RWPE1 (cell line): ENCODE data around the gene C1QTNF8.

Experiments used
- CTCF ChIA-PET: fragments of 350-600 bp; sonication (Branson Sonifier 250); formaldehyde crosslinking; extraction: SDS; loops from one replicate; lab custom pipeline; 2021; lab: Yijun Ruan, JAX
- POLR2A ChIA-PET: fragments of 400-600 bp; formaldehyde crosslinking; extraction: SDS; loops from one replicate; lab custom pipeline; 2020; ENCODE audit warnings: antibody characterized with exemption; ENCODE audit not compliant: low non-redundant PET; lab: Yijun Ruan, JAX
- DNase-seq: peaks from one replicate; pipeline ENCODE4 v3.0.0; 2012; ENCODE audit warnings: low spot score
- H3K27ac ChIP-seq: fragments of 450-650 bp; 2 replicates; pipeline ENCODE4 v1.5.1; 2017
- CTCF ChIP-seq: fragments of 450-650 bp; conservative IDR thresholded peaks from 2 replicates; pipeline ENCODE4 v1.5.1; 2017; ENCODE audit warnings: low read depth, mild to moderate bottlenecking

C1QTNF8 gene

GRCh38 chr16:1124291-1124690 lies 28.2 kb upstream of the C1QTNF8 start:
- no peak overlapping the region for H3K27ac ChIP-seq
- ChIA-PET CTCF (no interaction called here), POLR2A (no interaction called here)
- no peak for TF ChIP-seq CTCF
- DNase-seq, result no peak

- POLR2A ChIA-PET, result no interaction called here
- TF ChIP-seq CTCF, result no peak
- CTCF ChIA-PET, result no interaction called here
- no peak overlapping the region for H3K27ac ChIP-seq
- DNase-seq, result no peak
Measured at GRCh38 chr16:1123525-1124230, 27.6 kb upstream of the C1QTNF8 start.

- ChIA-PET CTCF (no interaction called here), POLR2A (no interaction called here)
- no peak for TF ChIP-seq CTCF
- DNase-seq, result no peak
- H3K27ac ChIP-seq, result no peak overlapping the region
Measured at GRCh38 chr16:1122398-1122765, 26.3 kb upstream of the C1QTNF8 start.

GRCh38 chr16:1121601-1122397 lies 25.8 kb upstream of the C1QTNF8 start:
- no peak for TF ChIP-seq CTCF
- no peak overlapping the region for H3K27ac ChIP-seq
- POLR2A ChIA-PET, result no interaction called here
- CTCF ChIA-PET, result no interaction called here
- no peak for DNase-seq

GRCh38 chr16:1121009-1121408 lies 25.0 kb upstream of the C1QTNF8 start:
- CTCF ChIA-PET, result interaction anchor here (0.6 kb wide), 1 partner anchor 12 kb away, joined by 3 read pairs; no protein-coding TSS in a partner anchor
- no peak for TF ChIP-seq CTCF
- POLR2A ChIA-PET, result no interaction called here
- no peak overlapping the region for H3K27ac ChIP-seq
- no peak for DNase-seq

- TF ChIP-seq CTCF, result no peak
- ChIA-PET POLR2A (no interaction called here), CTCF (interaction anchor here (0.6 to 0.8 kb wide), 2 partner anchors 12 to 18 kb away, joined by 3 read pairs; no protein-coding TSS in a partner anchor)
- DNase-seq, result no peak
- H3K27ac ChIP-seq, result no peak overlapping the region
Measured at GRCh38 chr16:1120577-1120941, 24.5 kb upstream of the C1QTNF8 start.
